Measurements from ENCODE around the gene LRRC15. TPM values are rescaled to one million over a fixed set of nuclear protein-coding genes. Genes with fewer than 3 reads are reported as not detected.

Gene LRRC15
- total and polyA plus RNA-seq, 5 experiments from 2014 or later, result not detected

- DNase-seq, result no peak
- H3K9me3 Mint-ChIP-seq, result peaks cover 0 to 13% (median 6%) of the 10 kb centered on the region in 9 donors
- no peak overlapping the region for H3K4me3 Mint-ChIP-seq
- POLR2A ChIA-PET, result no interaction called here
- peaks cover 13 to 39% (median 30%) of the 10 kb centered on the region in 5 donors for H3K27me3 Mint-ChIP-seq
- H3K27ac Mint-ChIP-seq, result no peak overlapping the region
- peaks cover 0 to 9% (median 0%) of the 10 kb centered on the region in 3 donors for H3K36me3 Mint-ChIP-seq
- H3K4me1 Mint-ChIP-seq, result peaks cover 2 to 12% (median 9%) of the 10 kb centered on the region in 4 donors
- ATAC-seq, result no peak
Measured at GRCh38 chr3:194320744-194321243, 48.7 kb downstream of the LRRC15 start.

DNA sequence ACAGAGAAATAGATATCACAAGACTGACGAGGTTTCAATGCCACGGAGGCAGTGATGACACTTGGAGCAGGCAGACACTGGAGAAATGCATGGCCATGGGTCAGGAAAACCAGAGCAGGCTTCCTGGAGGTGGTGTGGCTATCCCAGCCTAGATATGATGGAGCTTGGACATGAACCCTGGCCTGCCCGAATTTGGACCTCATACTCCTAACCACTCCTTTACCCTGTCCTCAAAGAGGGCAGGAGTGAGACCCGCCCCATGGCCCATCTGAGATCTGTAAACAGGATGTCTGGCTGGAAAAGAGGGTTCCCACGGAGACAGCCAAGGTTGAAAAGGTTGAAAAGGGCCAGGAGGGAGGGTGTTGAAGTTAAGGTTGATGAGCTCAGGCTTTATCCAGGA, 49.4 kb downstream of the LRRC15 start:
- no peak overlapping the region for H3K4me3 Mint-ChIP-seq
- POLR2A ChIA-PET, result no interaction called here
- peaks cover 0 to 9% (median 0%) of the 10 kb centered on the region in 3 donors for H3K36me3 Mint-ChIP-seq
- H3K27ac Mint-ChIP-seq, result no peak overlapping the region
- H3K9me3 Mint-ChIP-seq, result peaks cover 0 to 13% (median 6%) of the 10 kb centered on the region in 9 donors
- H3K4me1 Mint-ChIP-seq, result peaks cover 4 to 17% (median 14%) of the 10 kb centered on the region in 4 donors
- DNase-seq (no peak), ATAC-seq (no peak)
- peaks cover 13 to 43% (median 33%) of the 10 kb centered on the region in 5 donors for H3K27me3 Mint-ChIP-seq

DNA sequence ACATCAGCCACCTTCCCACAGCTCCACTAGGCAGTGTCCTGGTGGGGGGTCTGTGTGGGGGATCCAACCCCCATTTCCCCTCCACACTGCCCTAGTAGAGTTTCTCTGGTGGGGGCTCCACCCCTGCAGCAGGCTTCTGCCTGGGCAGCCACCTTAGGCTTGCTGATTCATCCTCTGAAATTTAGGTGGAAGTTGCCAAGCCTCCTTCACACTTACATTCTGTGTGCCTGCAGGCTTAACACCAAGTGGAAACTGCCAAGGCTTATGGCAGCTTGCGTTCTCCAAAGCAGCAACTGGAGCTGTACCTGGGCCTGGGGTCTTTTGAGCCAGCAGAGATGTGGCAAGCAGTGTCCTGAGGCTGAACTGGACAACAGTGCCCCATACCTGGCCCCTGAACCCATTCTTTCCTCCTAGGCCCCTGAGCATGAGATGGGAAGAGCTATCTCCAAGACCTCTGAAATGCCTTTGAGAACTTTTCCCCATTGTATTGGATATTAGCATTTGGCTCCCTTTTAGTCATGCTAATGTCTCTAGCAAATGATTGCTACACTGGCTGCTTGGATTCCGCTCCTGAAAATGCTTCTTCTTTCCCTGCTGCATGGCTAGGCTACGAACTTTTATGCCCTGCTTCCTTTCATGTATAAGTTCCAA, 50.9 kb downstream of the LRRC15 start:
- no peak for DNase-seq
- H3K27ac Mint-ChIP-seq, result no peak overlapping the region
- peaks cover 16 to 49% (median 40%) of the 10 kb centered on the region in 5 donors for H3K27me3 Mint-ChIP-seq
- peaks cover 0 to 9% (median 0%) of the 10 kb centered on the region in 3 donors for H3K36me3 Mint-ChIP-seq
- H3K9me3 Mint-ChIP-seq, result peaks cover 0 to 13% (median 6%) of the 10 kb centered on the region in 9 donors
- POLR2A ChIA-PET, result no interaction called here
- H3K4me3 Mint-ChIP-seq, result no peak overlapping the region
- ATAC-seq, result no peak
- H3K4me1 Mint-ChIP-seq, result peaks cover 6 to 19% (median 17%) of the 10 kb centered on the region in 4 donors

GRCh38 chr3:194316918-194317317, 52.6 kb downstream of the LRRC15 start:
- Mint-ChIP-seq H3K9me3 (peaks cover 0 to 13% (median 6%) of the 10 kb centered on the region in 9 donors), H3K27ac (no peak overlapping the region), H3K4me1 (peaks cover 5 to 24% (median 16%) of the 10 kb centered on the region in 4 donors), H3K4me3 (peak overlapping the region in 2 of 10 donors; percentile 38 to 78), H3K36me3 (peaks cover 0 to 9% (median 0%) of the 10 kb centered on the region in 3 donors), H3K27me3 (peaks cover 16 to 60% (median 51%) of the 10 kb centered on the region in 5 donors)
- POLR2A ChIA-PET, result interaction anchor here (0.6 to 1.6 kb wide), 2 partner anchors 10 to 672 kb away, joined by 3 to 5 read pairs; no protein-coding TSS in a partner anchor
- ATAC-seq (no peak), DNase-seq (no peak)

DNA sequence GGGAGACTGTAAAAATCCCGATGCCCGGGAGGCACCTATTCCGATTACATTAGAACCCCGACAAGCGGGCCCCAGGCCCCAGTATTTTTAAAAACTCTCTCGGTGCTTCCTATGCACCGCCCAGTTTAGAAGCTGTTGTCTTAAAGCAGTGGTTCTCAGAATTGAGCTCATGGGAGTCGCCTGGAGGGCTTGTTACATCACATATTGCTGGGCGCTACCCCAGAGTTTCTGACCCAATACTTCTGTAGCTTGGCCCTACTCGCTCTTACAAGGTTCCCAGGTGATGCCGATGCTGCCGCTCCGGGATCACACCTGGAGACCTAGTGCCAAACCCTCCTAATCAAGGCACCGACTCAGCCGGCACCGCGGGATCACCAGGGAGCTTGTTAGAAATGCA, 53.6 kb downstream of the LRRC15 start:
- Mint-ChIP-seq H3K4me3 (peak overlapping the region; percentile 30 to 78 (median 54)), H3K27me3 (peaks cover 16 to 68% (median 52%) of the 10 kb centered on the region in 5 donors), H3K27ac (peak overlapping the region in 1 of 10 donors; percentile 56), H3K36me3 (peaks cover 0 to 9% (median 0%) of the 10 kb centered on the region in 3 donors), H3K4me1 (peaks cover 6 to 24% (median 16%) of the 10 kb centered on the region in 4 donors), H3K9me3 (peaks cover 0 to 13% (median 6%) of the 10 kb centered on the region in 9 donors)
- no peak for DNase-seq
- peak; percentile 45 to 54 for ATAC-seq
- POLR2A ChIA-PET, result interaction anchor here (1.2 to 1.6 kb wide), 2 partner anchors 9 to 535 kb away, joined by 4 to 5 read pairs; no protein-coding TSS in a partner anchor

DNA sequence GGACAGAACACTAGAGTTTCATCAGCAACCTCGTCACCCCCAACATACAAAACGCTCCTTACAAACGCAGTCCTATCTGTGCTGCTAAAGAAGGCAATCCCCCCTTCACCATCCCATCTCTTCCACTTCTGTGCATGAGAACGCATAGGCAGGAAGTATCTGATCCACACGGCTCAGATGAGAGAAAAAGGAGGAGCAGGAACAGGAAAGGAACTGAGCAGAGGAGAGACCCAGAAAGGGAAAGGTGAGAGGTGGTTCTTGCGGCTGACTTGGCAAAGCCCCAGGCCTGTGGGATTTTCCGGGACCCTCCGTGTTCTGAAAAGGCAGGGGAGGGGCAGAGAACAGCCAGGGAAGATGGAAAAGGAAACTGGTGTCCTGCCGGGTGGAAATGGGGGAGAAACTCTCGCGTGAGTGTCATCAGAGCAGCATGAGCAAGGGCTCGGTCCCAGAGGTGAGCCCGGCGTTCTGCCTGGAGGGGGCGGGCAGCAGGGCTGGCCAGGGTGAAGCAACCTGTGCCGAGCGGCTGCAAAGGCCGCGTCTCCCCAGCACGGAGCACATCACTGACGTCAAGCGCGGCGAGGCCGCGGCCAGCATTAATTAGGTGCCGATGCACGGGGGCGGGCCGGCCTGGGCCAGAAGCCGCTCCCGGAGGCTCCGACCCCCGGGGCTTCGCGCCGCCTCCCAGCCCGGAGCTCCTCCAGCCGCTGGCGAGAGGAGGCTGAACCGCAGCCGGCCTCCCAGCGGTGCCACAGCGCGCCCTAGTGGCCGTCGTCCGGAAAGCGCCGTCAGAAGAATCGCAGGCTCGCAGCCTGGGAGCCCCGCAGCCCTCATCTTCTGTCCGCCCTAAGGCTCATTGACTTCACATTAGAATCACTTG, 54.2 kb downstream of the LRRC15 start:
- ATAC-seq (peak; percentile 90 to 94), DNase-seq (peak; percentile 64 to 85 (median 82))
- peak overlapping the region; percentile 74 to 84 (median 79) for H3K4me3 Mint-ChIP-seq
- peak overlapping the region in 1 of 10 donors; percentile 56 for H3K27ac Mint-ChIP-seq
- peaks cover 16 to 73% (median 48%) of the 10 kb centered on the region in 5 donors for H3K27me3 Mint-ChIP-seq
- H3K4me1 Mint-ChIP-seq, result peaks cover 7 to 24% (median 16%) of the 10 kb centered on the region in 4 donors
- POLR2A ChIA-PET, result interaction anchor here (0.9 to 1.2 kb wide), 2 partner anchors 9 to 535 kb away, joined by 3 to 4 read pairs; no protein-coding TSS in a partner anchor
- H3K36me3 Mint-ChIP-seq, result peaks cover 0 to 9% (median 0%) of the 10 kb centered on the region in 3 donors
- H3K9me3 Mint-ChIP-seq, result peaks cover 0 to 13% (median 6%) of the 10 kb centered on the region in 9 donors

GRCh38 chr3:194314388-194315068, 55.0 kb downstream of the LRRC15 start:
- peak overlapping the region in 5 of 10 donors; percentile 74 to 82 (median 78) for H3K4me3 Mint-ChIP-seq
- peaks cover 16 to 70% (median 48%) of the 10 kb centered on the region in 5 donors for H3K27me3 Mint-ChIP-seq
- peaks cover 7 to 24% (median 16%) of the 10 kb centered on the region in 4 donors for H3K4me1 Mint-ChIP-seq
- H3K36me3 Mint-ChIP-seq, result peaks cover 0 to 8% (median 0%) of the 10 kb centered on the region in 3 donors
- DNase-seq, result peak in 1 of 10 donors; percentile 34
- H3K27ac Mint-ChIP-seq, result peak overlapping the region in 1 of 10 donors; percentile 10
- no peak for ATAC-seq
- POLR2A ChIA-PET, result interaction anchor here (0.9 kb wide), 1 partner anchor 8 kb away, joined by 3 read pairs; no protein-coding TSS in a partner anchor
- H3K9me3 Mint-ChIP-seq, result peaks cover 0 to 10% (median 6%) of the 10 kb centered on the region in 9 donors

DNA sequence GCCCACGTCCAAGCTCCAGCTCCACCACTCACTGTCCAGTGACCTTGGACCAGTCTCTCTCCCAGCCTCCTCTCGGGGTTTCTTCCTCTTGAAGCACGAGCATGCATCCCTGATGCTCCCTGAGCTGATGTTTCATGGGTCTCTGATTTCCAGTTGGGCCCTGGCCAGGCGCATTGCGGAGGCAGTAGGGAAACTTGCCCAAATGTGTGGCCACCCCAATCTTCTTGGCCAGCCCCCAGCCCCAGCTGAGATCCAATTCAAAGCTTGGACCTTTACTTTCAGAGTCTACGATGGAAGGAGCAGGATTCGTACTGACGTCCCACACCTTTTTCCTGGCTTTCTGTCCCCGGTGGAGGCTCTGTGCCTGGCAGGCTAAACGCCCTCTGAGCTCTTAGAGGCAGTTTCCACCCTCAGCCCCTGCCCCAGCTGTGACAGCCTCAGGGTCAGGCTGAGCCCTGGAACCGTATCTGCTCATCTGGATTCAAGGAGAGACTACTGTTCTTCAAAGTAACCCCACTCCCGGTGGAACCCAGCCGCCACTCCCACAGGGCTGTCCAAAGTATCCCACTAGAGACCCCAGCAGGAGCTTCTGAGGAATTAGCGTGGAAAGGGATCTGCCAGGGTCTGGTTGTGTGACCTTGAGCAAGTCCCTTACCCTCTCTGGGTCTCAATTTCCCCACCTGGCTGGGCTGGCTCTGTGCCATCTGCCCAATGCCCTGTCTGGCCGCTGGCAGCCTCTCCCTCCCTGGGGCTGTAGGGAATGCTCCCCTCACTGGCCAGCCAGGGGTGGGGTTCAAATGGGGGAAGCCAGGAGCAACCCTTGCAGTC, 55.8 kb downstream of the LRRC15 start:
- peaks cover 7 to 27% (median 16%) of the 10 kb centered on the region in 4 donors for H3K4me1 Mint-ChIP-seq
- H3K27me3 Mint-ChIP-seq, result peaks cover 14 to 62% (median 43%) of the 10 kb centered on the region in 5 donors

GRCh38 chr3:194312743-194313281, 56.7 kb downstream of the LRRC15 start:
- POLR2A ChIA-PET, result interaction anchor here (0.6 to 1.4 kb wide), 2 partner anchors 11 to 17 kb away, joined by 3 to 4 read pairs; no protein-coding TSS in a partner anchor
- ATAC-seq, result no peak
- Mint-ChIP-seq H3K4me1 (peaks cover 7 to 35% (median 16%) of the 10 kb centered on the region in 4 donors), H3K27ac (no peak overlapping the region), H3K36me3 (no peaks in the 10 kb centered on the region), H3K9me3 (peaks cover 0 to 2% (median 0%) of the 10 kb centered on the region in 9 donors), H3K4me3 (peak overlapping the region in 1 of 10 donors; percentile 18), H3K27me3 (peaks cover 14 to 53% (median 41%) of the 10 kb centered on the region in 5 donors)
- DNase-seq, result peak in 1 of 10 donors; percentile 55

More for the DNA sequence above, 55.8 kb downstream of the LRRC15 start:
- Mint-ChIP-seq H3K9me3 (peaks cover 0 to 3% (median under 1%) of the 10 kb centered on the region in 9 donors), H3K4me3 (peak overlapping the region in 1 of 10 donors; percentile 34), H3K36me3 (peaks cover 0 to under 1% (median 0%) of the 10 kb centered on the region in 3 donors), H3K27ac (peak overlapping the region in 1 of 10 donors; percentile 46)
- ATAC-seq (no peak), DNase-seq (peak in 1 of 10 donors; percentile 55)
- POLR2A ChIA-PET, result interaction anchor here (1.4 kb wide), 1 partner anchor 10 kb away, joined by 4 read pairs; no protein-coding TSS in a partner anchor

DNA sequence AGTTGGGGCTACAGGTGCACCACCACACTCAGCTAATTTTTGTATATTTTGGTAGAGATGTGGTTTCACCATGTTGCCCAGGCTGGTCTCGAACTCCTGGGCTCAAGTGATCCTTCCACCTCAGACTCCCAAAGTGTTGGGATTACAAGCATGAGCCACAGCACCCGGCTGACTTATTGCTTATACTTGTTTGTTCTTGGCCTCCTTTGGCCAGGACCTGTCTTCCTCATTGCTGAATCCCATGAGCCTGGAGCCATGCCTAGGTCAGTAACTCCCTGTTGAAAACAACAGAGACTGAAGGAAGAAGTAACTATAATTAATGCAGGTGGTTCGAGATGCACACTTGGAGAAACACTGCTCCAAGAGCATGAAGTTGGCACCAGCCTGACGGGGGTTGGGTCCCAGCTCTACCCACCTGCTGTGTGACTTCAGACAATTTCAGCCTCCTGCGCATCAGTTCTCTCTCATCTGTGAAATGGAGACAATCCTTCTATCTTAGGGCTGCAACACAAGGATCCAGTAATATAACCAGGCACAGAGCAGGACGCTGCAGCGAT, 57.3 kb downstream of the LRRC15 start:
- no peak overlapping the region for H3K4me3 Mint-ChIP-seq
- DNase-seq, result no peak
- POLR2A ChIA-PET, result interaction anchor here (0.7 kb wide), 1 partner anchor 643 kb away, joined by 3 read pairs; no protein-coding TSS in a partner anchor
- peaks cover 11 to 40% (median 21%) of the 10 kb centered on the region in 4 donors for H3K4me1 Mint-ChIP-seq
- H3K9me3 Mint-ChIP-seq, result no peaks in the 10 kb centered on the region
- ATAC-seq, result no peak
- peaks cover 8 to 47% (median 35%) of the 10 kb centered on the region in 5 donors for H3K27me3 Mint-ChIP-seq
- H3K27ac Mint-ChIP-seq, result no peak overlapping the region
- no peaks in the 10 kb centered on the region for H3K36me3 Mint-ChIP-seq
